Dermis microvascular lymphatic vessel endothelial cell (primary cell): ENCODE measurements around the gene NELL2. TPM values are rescaled to one million over a fixed set of nuclear protein-coding genes. Genes with fewer than 3 reads are reported as not detected.

Experiments
- DNase-seq, 2 donors: peaks; one replicate each; pipeline versions ENCODE4 v3.0.0 to v3.0.0-alpha.2; 2010; ENCODE audit warnings: low read depth in 2 of 2
- total RNA-seq: library from RNA; depleted of rRNA; stranded (reverse); fragments of >200 nt; gene quantifications from 2 replicates; pipeline ENCODE4 v1.2.1, GENCODE V29; 2014

Gene NELL2
- total RNA-seq, 1 donor from 2014 or later, result not detected

- DNase-seq, result no peak
Measured at GRCh38 chr12:44484862-44485261, 391.3 kb downstream of the NELL2 start.

DNA sequence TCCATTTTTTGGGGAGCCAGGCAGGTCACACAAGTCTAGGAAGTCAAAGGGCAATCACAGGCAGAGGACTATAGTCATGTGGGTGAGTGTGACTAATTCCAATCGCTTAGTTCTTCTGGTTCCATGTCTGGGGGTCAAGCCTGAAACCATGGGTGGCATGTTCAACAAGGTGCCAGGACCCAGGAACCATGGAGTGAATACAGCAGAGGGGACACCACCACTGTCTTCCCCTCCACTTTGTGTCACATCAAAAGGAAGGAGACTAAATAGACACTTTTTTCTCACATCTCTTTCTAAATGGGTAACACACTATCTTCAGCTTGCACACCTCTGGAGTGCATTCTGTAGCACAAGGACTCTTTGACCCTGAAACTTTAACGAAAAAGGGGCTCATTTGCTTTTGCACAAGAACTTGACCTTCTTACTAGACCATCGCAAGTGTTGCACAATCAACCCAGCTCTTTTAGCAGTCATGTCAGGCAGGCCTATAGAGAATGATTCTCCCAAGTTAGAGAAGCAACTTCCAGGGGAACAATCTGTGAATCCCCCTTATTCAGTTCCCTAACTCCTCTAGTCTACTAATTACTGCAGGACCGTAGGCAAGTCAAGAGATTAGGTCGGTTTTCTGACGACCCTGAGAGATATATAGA is 398.7 kb downstream of the NELL2 start:
- no peak for DNase-seq

DNA sequence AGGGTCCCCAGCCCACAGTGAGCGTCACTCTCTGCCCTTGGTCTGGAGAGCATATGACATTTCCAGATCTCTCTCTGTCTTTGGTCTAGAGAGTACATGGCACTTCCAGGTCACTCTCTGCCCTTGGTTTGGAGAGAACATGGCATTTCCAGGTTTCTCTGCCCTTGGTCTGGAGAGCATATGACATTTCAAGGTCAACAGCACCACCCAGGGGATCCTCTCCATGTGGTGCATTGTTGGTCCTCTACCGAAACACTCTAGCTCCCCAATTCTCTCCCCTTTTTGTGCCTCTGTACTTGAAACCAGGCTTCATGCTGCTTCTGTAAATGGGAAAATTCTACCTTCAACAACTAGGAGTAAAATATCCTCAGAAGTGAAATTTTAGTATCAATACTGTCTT is 399.4 kb downstream of the NELL2 start:
- no peak for DNase-seq

DNA sequence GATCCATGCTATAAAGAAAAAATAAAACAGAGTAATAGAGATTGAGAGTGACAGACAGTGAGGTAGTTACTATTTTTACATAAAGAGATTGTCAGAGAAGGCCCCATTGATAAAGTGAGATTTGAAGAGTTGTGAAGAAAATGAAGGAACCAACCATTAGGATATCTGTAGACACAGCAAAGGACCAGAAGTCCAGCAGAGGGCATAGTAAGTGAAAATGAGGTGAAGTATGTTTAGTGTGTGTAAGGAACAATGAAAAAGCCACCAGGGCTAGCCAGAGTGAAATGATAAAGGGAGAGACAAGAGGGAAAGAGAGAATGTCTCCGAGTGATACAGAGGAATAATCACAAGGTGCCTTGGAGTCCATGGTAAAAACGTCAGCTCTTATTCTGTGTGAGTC is 411.0 kb downstream of the NELL2 start:
- DNase-seq, result no peak

DNA sequence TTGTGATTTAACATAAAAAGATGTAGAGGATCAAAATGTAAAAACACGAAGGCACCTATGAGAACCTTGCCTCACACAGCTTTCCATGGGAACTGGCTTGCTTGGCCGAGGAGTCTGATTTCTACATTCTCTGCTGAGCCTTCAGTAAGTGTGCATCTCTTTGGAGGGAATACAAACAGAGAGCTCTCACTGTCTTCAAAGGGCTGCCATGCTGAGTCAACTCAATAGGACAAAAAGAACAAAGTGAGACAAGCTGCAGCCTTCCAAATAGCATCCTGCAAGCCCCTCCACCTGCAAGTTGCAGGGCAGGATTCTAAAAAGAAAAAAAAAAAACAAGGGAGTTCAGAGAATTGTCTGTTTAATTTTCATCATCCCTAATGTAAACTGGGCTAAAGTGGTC is 411.9 kb downstream of the NELL2 start:
- DNase-seq, result no peak

GRCh38 chr12:44462729-44463128 is 413.4 kb downstream of the NELL2 start:
- no peak for DNase-seq

GRCh38 chr12:44460261-44460660 is 415.9 kb downstream of the NELL2 start:
- no peak for DNase-seq

GRCh38 chr12:44459569-44459968 is 416.5 kb downstream of the NELL2 start:
- DNase-seq, result no peak

Other genes with a start within 250 kb of the NELL2 start
- gene DBX2, start 174.8 kb upstream of the NELL2 start, total RNA-seq, result not detected in 2 replicates